H7 (cell line): ENCODE measurements around the gene NPTXR. TPM values are rescaled to one million over a fixed set of nuclear protein-coding genes. Genes with fewer than 3 reads are reported as not detected.
"Not testable (repeated sequence)": the region's sequence is repeated elsewhere in the genome, so short reads cannot be mapped to it uniquely, and the experiment has no call there.

Experiments used
- DNase-seq: peaks from one replicate; pipeline ENCODE4 v3.0.0; 2012
- H3K27me3 ChIP-seq: 2 replicates; pipeline ENCODE4 v1.6.0; 2011; ENCODE audit warnings: mild to moderate bottlenecking, low read length; ENCODE audit not compliant: control insufficient read depth, insufficient read depth
- H3K36me3 ChIP-seq: replicated peaks from 2 replicates; pipeline ENCODE4 v1.5.1; 2011; ENCODE audit warnings: low read length; ENCODE audit not compliant: control insufficient read depth, insufficient read depth
- H3K4me3 ChIP-seq: 2 replicates; pipeline ENCODE4 v1.5.1; 2011; ENCODE audit warnings: low read depth, mild to moderate bottlenecking, control low read depth, low read length, moderate library complexity; ENCODE audit not compliant: insufficient read depth
- total RNA-seq: library from RNA; depleted of rRNA; stranded (reverse); fragments of >200 nt; shearing (Covaris generic); gene quantifications from 2 replicates; pipeline ENCODE4 v1.2.3, GENCODE V29; 2014

The NPTXR gene
- total RNA-seq, 1 experiment from 2014 or later = 3.7 TPM

DNA sequence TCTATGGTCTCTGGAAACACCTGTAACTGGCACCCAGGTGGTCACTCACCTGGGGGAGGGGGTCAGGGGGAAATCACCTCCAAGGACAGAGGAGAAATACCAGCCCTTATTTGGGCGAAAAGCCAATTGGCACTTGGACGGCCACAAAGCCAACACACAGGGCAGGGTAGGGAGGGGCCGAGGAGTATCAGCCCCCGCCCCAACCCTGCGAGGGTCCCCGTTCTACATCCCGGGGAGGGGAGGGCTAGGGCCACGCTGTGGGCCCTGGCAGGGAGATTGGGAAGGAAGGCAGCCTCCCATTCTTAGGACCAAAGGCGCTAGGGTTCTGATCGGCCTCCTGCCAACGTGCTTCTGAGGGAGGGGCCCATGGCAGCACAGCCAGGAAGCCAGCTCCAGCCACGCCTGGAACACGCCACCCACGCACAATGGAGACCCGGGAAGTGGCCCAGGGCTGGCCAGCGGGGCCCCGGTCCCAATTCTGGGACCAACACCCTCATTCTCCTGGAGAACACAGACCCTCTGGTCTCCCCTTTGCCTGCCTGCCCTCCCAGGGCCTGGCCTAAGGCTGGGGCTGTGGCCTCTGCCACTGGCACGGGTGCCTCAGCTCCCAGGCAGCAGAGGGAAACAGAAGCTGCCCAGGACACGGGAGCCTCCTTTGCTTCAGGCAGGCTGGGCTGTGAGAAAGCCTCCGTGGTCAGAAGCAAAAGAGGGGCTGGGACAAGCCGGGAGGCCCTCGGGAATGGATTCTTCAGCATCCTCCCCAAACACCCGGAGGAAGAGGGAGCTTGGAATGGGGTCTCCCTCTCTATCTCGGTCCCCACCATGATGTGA is 20.7 kb upstream of the NPTXR start:
- DNase-seq = peak; percentile 76
- no peak overlapping the region for H3K4me3 ChIP-seq
- H3K27me3 ChIP-seq = no peaks in the 10 kb centered on the region
- H3K36me3 ChIP-seq = peaks cover 12% of the 10 kb centered on the region

DNA sequence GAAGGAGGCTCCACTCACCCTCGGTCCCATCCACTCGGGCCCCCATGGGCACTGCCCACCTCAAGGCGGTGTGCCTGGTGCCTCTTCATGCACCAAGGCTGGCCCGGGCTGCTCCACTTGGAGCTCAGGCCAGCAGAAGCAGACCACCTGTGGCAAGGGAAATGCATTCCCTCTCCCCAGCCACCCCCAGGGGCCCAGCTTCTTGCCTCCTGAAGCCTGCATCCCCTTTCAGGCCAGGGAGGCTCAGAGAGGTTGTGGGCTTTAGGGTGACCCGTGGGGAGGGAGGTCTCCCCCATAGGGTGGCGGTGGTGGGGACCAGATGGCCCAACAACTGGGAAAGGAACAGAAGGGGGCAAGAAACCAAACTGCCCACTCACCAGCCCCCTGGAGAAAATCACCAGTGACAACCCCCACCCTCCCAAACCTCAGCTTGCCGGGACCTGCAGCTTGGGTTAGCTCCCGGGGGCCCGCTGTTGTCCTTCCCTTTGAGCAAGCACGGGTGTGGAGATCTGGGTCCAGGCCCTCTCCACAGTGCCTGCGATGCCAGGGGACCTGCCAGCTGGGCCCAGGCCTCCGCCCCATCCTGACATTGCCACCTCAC is 19.8 kb upstream of the NPTXR start:
- H3K36me3 ChIP-seq = peaks cover 8% of the 10 kb centered on the region
- no peak overlapping the region for H3K4me3 ChIP-seq
- peak; percentile 53 for DNase-seq
- no peaks in the 10 kb centered on the region for H3K27me3 ChIP-seq

DNA sequence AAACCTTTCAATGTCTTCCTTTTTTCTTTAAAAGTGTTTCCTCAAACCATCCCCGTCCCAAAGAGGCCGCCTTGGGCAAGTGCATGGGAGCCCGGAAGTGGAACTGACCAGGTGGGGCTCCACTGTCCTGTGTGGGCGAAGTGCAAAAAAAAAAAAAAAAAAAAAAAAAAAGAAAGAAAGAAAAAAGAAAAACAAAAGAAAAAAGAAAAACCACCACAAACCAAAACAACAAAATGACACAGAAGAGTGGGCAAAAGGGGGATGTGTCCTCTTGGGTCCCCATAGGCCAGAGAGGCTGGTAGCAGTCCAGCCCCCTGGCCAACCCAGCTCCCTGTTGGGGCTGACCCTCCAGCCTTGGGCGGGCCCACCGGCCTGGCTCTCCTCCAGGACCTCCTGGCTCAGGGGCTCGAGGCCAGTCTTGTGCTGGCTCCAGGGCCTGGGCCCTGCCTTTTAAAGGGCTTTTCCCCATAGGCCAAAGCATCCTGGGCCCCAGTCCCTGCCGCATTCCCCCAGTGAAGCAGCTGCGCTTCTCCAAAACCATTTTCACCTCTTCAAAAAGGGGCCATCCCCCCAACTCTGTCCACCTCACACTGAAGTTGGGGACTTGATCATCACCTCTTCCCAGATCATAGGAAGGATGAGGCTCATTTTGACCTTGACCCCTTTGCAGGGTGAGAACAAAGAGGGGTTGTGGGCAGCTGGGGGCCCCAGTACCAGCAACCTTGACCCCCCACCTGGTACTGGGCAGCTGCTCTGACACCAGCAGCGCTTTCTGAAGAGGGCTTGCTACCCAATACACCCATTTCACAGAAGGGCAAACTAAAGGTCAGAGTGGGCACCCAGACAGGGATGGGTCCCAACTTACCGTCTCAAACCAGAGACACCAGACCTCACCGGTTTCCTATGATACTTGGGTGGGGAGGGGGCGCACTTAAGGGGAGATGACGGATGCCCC is 18.8 kb upstream of the NPTXR start:
- Histone ChIP-seq H3K27me3 (no peaks in the 10 kb centered on the region), H3K4me3 (no peak overlapping the region), H3K36me3 (peaks cover 1% of the 10 kb centered on the region)
- DNase-seq = peak; percentile 80

DNA sequence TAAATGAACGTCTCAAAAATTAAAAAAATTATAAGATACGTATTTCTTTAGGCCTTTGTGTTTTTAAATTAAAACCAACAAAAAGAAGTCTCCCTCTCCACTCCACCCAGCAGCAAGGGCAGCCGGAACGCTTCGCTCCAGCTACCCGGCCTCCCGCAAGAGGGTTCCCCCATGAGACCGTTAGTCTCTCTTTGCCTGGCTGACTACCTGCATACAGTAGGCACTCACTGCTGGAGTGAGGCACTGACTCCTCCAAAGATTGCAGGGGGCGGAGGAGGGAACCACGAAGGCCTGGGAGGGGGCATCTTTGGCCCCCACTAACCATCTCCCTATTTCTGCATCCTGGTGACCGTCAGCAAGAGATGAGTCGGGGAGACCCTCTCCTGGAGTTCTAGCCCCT is 18.1 kb upstream of the NPTXR start:
- H3K36me3 ChIP-seq = peaks cover 1% of the 10 kb centered on the region
- DNase-seq = peak; percentile 59
- H3K27me3 ChIP-seq = no peaks in the 10 kb centered on the region
- H3K4me3 ChIP-seq = no peak overlapping the region

DNA sequence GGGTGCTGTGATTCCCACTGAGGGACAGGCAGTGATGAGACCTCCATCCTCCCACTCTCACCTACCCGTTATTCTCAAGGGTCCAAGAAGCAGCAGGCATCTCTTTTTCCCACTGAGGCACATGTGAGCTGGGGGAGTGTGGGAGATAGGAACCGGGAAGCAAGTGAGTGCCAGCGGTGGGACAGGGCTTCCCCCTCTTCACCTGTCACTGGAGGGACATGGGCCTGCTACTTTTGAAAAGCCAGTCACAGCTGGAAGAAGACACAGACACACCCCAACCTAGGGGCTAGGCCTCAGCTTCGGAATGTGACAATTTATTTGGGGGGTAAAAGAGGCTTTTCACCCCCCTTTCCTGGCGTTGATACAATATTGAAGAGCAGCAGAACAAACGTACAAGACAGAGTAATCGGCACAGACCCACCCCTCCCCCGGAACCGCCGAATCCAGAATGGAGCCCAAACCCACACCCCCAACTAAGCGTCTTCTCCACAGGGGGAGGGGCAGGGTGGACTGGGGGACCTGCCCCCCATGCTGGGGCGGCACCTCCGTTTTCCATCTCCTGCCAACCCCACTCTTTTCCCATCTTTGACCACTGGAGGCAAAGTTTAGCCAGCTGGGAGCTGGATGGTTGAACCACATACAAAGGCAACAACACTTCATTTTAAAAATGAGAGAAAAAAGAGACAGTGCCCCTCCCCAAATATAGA is 17.5 kb upstream of the NPTXR start:
- Histone ChIP-seq H3K36me3 (peaks cover 1% of the 10 kb centered on the region), H3K4me3 (no peak overlapping the region), H3K27me3 (no peaks in the 10 kb centered on the region)
- DNase-seq = peak; percentile 74

DNA sequence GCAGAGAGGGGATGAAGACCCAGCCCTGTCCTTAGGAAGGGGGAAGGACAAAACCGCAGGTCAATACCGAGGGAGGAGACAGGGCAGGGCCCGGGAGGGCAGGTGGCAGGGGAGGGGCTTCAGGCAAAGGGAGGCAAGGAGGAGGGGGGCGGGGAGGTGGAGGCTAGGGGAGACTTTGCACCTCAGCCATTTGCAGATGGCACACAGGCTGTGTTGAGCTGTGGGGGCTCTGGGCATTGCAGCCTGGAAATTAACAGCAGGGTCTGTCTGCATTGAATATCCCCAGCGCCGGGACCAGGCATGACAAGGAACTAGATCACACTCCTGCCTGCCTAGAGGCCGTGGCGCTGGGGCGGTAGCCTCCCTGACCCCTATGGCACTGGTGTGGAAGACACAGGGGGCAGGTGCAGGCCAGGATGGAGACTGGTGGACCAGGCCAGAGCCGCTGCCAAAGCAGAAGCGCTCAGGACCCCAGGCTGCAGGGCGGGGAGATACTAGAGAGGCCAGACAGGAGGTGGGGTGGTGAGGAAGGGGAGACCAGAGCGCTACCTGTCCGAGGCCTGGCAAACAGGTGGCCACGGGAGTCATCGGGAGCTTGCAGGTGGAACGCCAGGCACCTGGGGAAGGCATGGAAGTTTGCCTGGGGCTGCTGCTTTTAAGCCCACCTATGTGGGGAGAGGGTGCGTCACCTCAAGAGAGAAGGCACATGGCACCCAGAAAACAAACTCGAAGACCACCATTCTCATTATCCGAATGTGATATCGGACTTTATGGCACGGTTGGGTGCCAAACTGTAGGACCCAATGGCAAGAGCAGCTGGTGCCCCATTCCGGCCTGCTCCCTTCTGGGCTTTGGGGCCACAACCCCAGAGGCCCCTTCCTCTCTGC is 16.7 kb upstream of the NPTXR start:
- Histone ChIP-seq H3K27me3 (no peaks in the 10 kb centered on the region), H3K36me3 (no peaks in the 10 kb centered on the region), H3K4me3 (no peak overlapping the region)
- DNase-seq = peak; percentile 84

DNA sequence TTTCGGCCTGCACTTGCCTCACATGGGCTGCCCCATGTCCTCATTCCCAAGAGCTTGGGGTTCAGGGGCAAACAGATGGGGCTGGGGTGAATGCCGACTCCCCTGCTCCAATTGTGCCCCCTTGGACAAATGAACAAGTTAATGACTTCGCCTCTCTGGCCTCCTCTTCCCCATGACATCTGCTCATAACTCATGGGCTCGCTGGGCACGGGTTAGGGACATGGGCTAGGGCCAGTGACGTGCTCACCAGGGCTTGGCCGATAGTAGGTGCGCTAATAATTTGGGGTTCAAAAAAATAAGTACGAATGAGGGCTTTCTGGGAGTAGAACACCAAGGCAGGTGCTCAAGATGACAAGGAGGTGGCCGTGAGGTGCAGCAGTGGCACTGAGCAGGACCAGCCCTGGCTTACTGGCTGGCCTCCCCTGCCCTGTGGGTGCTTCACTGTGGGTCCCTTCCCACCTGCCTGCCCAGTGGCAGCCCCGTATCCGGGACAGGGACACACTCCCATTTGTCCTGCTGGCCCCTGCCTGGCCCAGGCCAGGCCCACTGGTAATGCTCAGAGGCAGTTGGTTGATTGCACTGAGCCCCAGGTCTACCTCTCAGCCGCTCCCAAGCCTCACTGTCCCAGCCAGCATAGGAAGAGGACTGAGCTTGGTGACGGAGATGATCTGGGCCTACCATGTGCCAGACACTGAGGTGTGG is 15.9 kb upstream of the NPTXR start:
- H3K27me3 ChIP-seq = no peaks in the 10 kb centered on the region
- H3K36me3 ChIP-seq = no peaks in the 10 kb centered on the region
- DNase-seq = peak; percentile 15
- no peak overlapping the region for H3K4me3 ChIP-seq

DNA sequence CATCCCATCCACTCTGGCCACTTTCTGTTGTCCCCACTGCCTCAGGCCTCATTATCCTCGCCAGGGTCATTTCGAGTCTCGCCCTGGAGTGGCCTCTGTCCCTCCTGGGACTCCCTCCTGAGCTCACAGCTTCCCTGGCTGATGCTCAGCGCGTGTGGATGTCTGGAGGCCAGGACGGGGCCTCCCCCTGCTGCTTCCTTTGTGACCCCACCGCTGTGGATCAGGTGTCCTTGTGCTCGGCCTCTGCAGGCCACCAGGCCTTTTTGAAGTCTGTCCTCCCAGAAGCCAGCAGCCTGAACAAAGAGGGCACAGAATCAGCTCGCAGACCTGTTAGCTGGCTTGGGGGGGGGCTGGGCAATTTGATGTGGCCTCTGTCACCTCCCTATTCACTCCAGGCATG is 14.7 kb upstream of the NPTXR start:
- Histone ChIP-seq H3K36me3 (no peaks in the 10 kb centered on the region), H3K4me3 (no peak overlapping the region), H3K27me3 (no peaks in the 10 kb centered on the region)
- DNase-seq = peak; percentile 44

DNA sequence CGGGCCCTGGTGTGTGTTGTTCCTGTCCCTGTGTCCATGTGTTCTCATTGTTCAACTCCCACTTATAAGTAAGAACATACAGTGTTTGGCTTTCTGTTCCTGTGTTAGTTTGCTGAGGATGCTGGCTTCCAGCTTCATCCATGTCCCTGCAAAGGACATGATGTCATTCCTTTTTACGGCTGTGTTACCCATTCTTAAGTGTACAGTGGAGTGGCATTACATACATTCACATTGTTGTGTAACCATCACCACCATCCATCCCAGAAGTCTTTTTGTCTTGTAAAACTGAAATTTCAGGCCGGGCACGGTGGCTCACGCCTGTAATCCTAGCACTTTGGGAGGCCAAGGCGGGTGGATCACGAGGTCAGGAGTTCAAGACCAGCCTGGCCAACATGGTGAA is 10.6 kb upstream of the NPTXR start:
- H3K27me3 ChIP-seq, H3K4me3 ChIP-seq, DNase-seq, H3K36me3 ChIP-seq: not testable (repeated sequence)

DNA sequence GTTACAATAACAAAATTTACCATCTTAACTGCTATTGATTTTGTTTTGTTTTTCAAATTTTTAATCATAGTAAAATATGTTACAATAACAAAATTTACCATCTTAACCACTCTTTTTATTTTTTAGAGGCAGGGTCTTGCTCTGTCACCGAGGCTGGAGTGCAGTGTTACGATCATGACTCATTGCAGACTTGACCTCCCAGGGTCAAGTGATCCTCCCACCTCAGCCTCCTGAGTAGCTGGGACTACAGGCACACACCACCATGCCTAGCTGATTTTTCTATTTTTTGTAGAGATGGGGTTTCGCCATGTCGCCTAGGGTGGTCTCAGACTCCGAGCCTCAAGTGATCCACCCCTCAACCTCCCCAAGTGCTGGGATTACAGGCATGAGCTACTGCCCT is 10.1 kb upstream of the NPTXR start:
- H3K36me3 ChIP-seq, H3K4me3 ChIP-seq, H3K27me3 ChIP-seq, DNase-seq: not testable (repeated sequence)

DNA sequence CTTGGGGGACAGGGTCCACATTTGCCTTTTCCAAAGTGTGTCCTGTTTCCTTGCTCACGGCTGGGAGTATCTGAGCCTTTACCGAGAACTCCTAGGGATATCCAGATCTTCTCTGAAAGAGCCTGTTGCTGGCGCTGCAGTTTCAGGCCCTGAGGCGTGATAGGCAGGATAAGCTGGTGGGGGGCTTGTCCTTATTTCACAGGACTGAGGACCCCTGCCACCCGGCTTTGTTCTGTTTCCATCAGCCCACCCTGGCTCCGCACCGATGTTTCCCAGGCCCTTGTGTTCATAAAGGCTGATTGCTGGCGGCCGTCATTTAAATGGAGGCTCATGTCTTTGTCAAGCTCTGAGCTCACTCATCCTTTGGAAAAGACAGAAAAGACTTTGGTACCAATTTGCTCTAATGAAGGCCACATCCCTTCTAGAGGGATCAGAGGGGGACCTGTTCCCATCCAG is 9.4 kb upstream of the NPTXR start:
- no peak for DNase-seq
- H3K4me3 ChIP-seq = no peak overlapping the region
- no peaks in the 10 kb centered on the region for H3K27me3 ChIP-seq
- H3K36me3 ChIP-seq = no peaks in the 10 kb centered on the region

DNA sequence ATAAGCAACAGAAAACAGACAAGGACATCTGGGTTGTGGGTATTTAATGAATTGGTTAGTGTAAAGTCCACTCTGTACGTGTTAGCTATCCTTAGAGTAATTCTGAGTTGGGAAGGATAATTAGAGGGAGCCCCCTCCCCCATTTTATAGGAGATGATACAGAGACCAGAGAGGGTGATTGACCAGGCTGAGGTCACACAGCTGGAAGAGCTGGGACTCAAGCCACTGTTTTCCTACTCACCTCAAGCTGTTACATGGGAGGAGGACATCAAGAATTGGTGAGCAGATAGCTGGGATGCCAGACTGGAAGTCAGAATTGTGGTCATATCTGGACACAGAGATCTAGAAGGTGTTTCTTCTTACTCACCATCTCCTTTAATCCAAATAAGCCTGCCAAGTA is 8.7 kb upstream of the NPTXR start:
- Histone ChIP-seq H3K36me3 (no peaks in the 10 kb centered on the region), H3K27me3 (no peaks in the 10 kb centered on the region; the same call in 1 of the 2 replicates), H3K4me3 (no peak overlapping the region)
- DNase-seq = no peak
